Heart left ventricle (tissue), 13 donors: ENCODE measurements around the gene SPOPL.

ENCODE experiments used
- CTCF ChIP-seq, 12 donors: fragments of 200-600 bp; sonication (generic) in 4 of 12; IDR thresholded peaks; one replicate each; pipeline versions ENCODE4 v1.5.0 to v1.8.0; 2018 to 2022; ENCODE audit warnings: antibody characterized with exemption in 12 of 12, mild to moderate bottlenecking in 5 of 12
- POLR2A ChIP-seq, 2 donors: fragments of 450-650 bp; IDR thresholded peaks; one replicate each; pipeline ENCODE4 v1.6.1; 2017; ENCODE audit warnings: antibody characterized with exemption in 2 of 2, mild to moderate bottlenecking in 2 of 2, moderate library complexity in 2 of 2
- donor health status: ischemic (EF 13 %, LVEDD 7.1; RV severe dilation, severe dysfunction).
- donor health status: DM: no; HTN: yes; CAD: no.
- donor health status: DM: no; HTN: no; CAD: no.
- donor health status: ischemic (EF 25% LVEDD 6.9; RV normal size, moderate dysfunction).
- donor health status: ischemic (EF 25% LVEDD 5.7; RV mildly dilated, moderate dysfunction).
- donor health status: ischemic (EF 35%, LVEDD 5.7; RV mildly dilated, moderate dysfunction).
- donor health status: nonischemic (EF 11% LVEDD 7.7; RV severe dilation, severe dysfunction).
- donor health status: DM: yes; HTN: yes; CAD: no.
- donor health status: PGD.
- donor health status: ischemic (EF 29% LVEDD 5.4; RV normal size, mild dysfunction).
- donor health status: nonischemic (EF 23%, LVEDD 6.1; RV moderate dilation, normal function).

- TF ChIP-seq CTCF (IDR thresholded peaks at IDR 0.05) = no peak
- TF ChIP-seq POLR2A (IDR thresholded peaks at IDR 0.05) = no peak
Measured at GRCh38 chr2:138514173-138514572, 12.6 kb downstream of the SPOPL start.
